Retinal pigment epithelial cell (primary cell): ENCODE measurements around the gene DACH1.

Experiments used
- DNase-seq: peaks from one replicate; pipeline ENCODE4 v3.0.0-alpha.2; 2010; ENCODE audit warnings: low read depth
- H3K4me3 ChIP-seq: 2 replicates; pipeline ENCODE4 v1.5.1; 2011; ENCODE audit warnings: mild to moderate bottlenecking, low read length, control low read depth, moderate library complexity
- TF ChIP-seq, protein P1 (sequence below): conservative IDR thresholded peaks from 2 replicates; pipeline ENCODE4 v1.5.1; 2011; ENCODE audit warnings: low read depth, low read length, control low read depth, inconsistent platforms

The DACH1 gene

DNA sequence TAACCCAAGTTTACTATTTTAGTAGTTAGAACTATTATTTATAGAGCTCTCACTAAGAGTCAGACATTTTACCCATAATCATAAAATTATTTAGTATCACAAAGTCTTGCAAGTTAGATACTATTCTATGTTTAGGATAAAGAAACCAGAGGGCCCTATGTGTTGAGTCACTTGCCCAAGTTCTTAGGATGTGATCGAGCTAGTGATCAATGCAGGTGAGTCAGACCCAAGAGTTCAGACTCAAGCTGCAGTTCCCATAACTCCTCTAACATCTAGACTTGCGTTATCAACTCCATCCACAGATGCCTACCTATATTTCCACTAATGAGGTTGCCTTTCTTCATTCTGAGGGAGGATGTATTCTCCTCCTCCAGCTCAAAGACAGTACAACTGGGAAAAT lies 53.8 kb downstream of the DACH1 start:
- no peak for DNase-seq
- TF ChIP-seq, protein P1, sequence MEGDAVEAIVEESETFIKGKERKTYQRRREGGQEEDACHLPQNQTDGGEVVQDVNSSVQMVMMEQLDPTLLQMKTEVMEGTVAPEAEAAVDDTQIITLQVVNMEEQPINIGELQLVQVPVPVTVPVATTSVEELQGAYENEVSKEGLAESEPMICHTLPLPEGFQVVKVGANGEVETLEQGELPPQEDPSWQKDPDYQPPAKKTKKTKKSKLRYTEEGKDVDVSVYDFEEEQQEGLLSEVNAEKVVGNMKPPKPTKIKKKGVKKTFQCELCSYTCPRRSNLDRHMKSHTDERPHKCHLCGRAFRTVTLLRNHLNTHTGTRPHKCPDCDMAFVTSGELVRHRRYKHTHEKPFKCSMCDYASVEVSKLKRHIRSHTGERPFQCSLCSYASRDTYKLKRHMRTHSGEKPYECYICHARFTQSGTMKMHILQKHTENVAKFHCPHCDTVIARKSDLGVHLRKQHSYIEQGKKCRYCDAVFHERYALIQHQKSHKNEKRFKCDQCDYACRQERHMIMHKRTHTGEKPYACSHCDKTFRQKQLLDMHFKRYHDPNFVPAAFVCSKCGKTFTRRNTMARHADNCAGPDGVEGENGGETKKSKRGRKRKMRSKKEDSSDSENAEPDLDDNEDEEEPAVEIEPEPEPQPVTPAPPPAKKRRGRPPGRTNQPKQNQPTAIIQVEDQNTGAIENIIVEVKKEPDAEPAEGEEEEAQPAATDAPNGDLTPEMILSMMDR: no peak

GRCh38 chr13:71811344-71811743 lies 55.7 kb downstream of the DACH1 start:
- TF ChIP-seq, protein P1: no peak
- no peak for DNase-seq
- no peak overlapping the region for H3K4me3 ChIP-seq

More for the DNA sequence above, 53.8 kb downstream of the DACH1 start:
- no peak overlapping the region for H3K4me3 ChIP-seq

DNA sequence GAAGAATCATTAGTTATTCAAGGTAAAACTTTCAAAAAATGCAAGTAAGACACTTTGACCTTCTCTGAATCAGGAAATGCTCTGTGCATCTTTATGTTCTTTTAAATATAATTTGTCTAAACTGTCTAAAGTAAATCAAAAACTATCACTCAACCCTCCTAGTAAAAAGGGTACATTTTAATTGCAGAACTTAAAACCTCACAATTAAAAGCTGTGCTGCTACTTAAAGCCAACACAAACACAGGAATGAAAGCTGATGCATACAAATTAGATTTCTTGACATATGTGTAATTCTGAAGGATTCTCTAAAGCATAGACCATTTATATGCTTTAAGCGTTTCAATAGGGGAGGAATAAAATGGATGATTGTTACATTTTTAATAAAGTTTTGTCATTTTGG lies 58.3 kb downstream of the DACH1 start:
- no peak for DNase-seq
- H3K4me3 ChIP-seq: no peak overlapping the region
- TF ChIP-seq, protein P1: no peak

DNA sequence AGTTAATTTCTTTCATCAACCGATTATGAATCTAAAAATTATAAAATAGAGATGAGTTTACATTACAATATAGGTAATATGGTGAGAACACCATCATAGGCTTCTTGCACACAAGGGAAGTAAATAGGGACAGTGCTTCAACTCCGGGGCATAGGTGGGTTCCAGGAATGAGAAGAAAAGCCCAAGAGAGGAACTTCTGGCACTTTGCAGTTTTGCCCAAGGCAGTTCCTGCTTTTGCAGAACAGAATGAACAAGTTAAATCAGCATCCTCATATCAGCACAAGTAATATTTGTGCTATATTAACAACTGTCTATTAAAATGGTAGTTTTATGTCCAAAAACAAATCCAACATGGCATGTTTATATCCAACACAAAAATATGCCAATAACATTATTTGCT lies 60.1 kb downstream of the DACH1 start:
- TF ChIP-seq, protein P1: no peak
- DNase-seq: no peak
- no peak overlapping the region for H3K4me3 ChIP-seq

- no peak for DNase-seq
- TF ChIP-seq, protein P1: no peak
- H3K4me3 ChIP-seq: no peak overlapping the region
Observed at GRCh38 chr13:71803066-71803465, 63.9 kb downstream of the DACH1 start.

GRCh38 chr13:71801781-71802180 lies 65.2 kb downstream of the DACH1 start:
- DNase-seq: peak; percentile 55
- TF ChIP-seq, protein P1: no peak

GRCh38 chr13:71801165-71801760 lies 65.7 kb downstream of the DACH1 start:
- no peak overlapping the region for H3K4me3 ChIP-seq
- TF ChIP-seq, protein P1: no peak
- no peak for DNase-seq

More at GRCh38 chr13:71801781-71802180, 65.2 kb downstream of the DACH1 start:
- H3K4me3 ChIP-seq: no peak overlapping the region
